IPS-18c (cell line): ENCODE measurements around the gene RYR1.
"Not testable (repeated sequence)": the region's sequence is repeated elsewhere in the genome, so short reads cannot be mapped to it uniquely, and the experiment has no call there.

Experiments used
- H3K4me3 ChIP-seq: 2 replicates; pipeline ENCODE4 v1.7.0; 2013; ENCODE audit warnings: low read depth, mild to moderate bottlenecking, low read length, moderate library complexity; ENCODE audit not compliant: insufficient read depth
- H3K9me3 ChIP-seq: one replicate; pipeline ENCODE4 v1.6.1; 2013; ENCODE audit warnings: mild to moderate bottlenecking, low read length, moderate library complexity; ENCODE audit not compliant: control insufficient read depth, insufficient read depth

Gene RYR1

GRCh38 chr19:38551450-38551813 is 117.9 kb downstream of the RYR1 start:
- no peaks in the 10 kb centered on the region for H3K9me3 ChIP-seq
- no peak overlapping the region for H3K4me3 ChIP-seq

GRCh38 chr19:38553239-38553638 is 119.7 kb downstream of the RYR1 start:
- H3K9me3 ChIP-seq, H3K4me3 ChIP-seq: not testable (repeated sequence)

- Histone ChIP-seq H3K4me3 (no peak overlapping the region), H3K9me3 (no peaks in the 10 kb centered on the region)
Measured at GRCh38 chr19:38554676-38555141, 121.2 kb downstream of the RYR1 start.

- Histone ChIP-seq H3K4me3 (no peak overlapping the region), H3K9me3 (no peaks in the 10 kb centered on the region)
Measured at GRCh38 chr19:38555200-38555599, 121.7 kb downstream of the RYR1 start.

- Histone ChIP-seq H3K9me3 (no peaks in the 10 kb centered on the region), H3K4me3 (no peak overlapping the region)
Measured at GRCh38 chr19:38556521-38557174, 123.2 kb downstream of the RYR1 start.

- Histone ChIP-seq H3K4me3 (no peak overlapping the region), H3K9me3 (no peaks in the 10 kb centered on the region)
Measured at GRCh38 chr19:38557205-38557799, 123.8 kb downstream of the RYR1 start.

- H3K9me3 ChIP-seq, H3K4me3 ChIP-seq: not testable (repeated sequence)
Measured at GRCh38 chr19:38558933-38559332, 125.4 kb downstream of the RYR1 start.

GRCh38 chr19:38559428-38560401 is 126.2 kb downstream of the RYR1 start:
- no peak overlapping the region for H3K4me3 ChIP-seq
- no peaks in the 10 kb centered on the region for H3K9me3 ChIP-seq

GRCh38 chr19:38561053-38561606 is 127.6 kb downstream of the RYR1 start:
- Histone ChIP-seq H3K9me3 (no peaks in the 10 kb centered on the region), H3K4me3 (no peak overlapping the region)

- Histone ChIP-seq H3K9me3 (no peaks in the 10 kb centered on the region), H3K4me3 (no peak overlapping the region)
Measured at GRCh38 chr19:38561658-38562057, 128.2 kb downstream of the RYR1 start.

- Histone ChIP-seq H3K4me3 (no peak overlapping the region), H3K9me3 (no peaks in the 10 kb centered on the region)
Measured at GRCh38 chr19:38562096-38562495, 128.6 kb downstream of the RYR1 start.

GRCh38 chr19:38563475-38563874 is 130.0 kb downstream of the RYR1 start:
- Histone ChIP-seq H3K9me3 (no peaks in the 10 kb centered on the region), H3K4me3 (no peak overlapping the region)

GRCh38 chr19:38564981-38565690 is 131.6 kb downstream of the RYR1 start:
- H3K4me3 ChIP-seq: peak overlapping the region; percentile 28; the same call in 1 of the 2 replicates
- H3K9me3 ChIP-seq: no peaks in the 10 kb centered on the region

GRCh38 chr19:38565691-38566105 is 132.2 kb downstream of the RYR1 start:
- H3K4me3 ChIP-seq: no peak overlapping the region; the same call in 1 of the 2 replicates
- no peaks in the 10 kb centered on the region for H3K9me3 ChIP-seq

GRCh38 chr19:38569368-38569983 is 136.0 kb downstream of the RYR1 start:
- Histone ChIP-seq H3K9me3 (no peaks in the 10 kb centered on the region), H3K4me3 (no peak overlapping the region)

GRCh38 chr19:38571682-38572081 is 138.2 kb downstream of the RYR1 start:
- H3K4me3 ChIP-seq: no peak overlapping the region
- no peaks in the 10 kb centered on the region for H3K9me3 ChIP-seq

- no peak overlapping the region for H3K4me3 ChIP-seq
- no peaks in the 10 kb centered on the region for H3K9me3 ChIP-seq
Measured at GRCh38 chr19:38577826-38578225, 144.3 kb downstream of the RYR1 start.
